Trophoblast cell (in vitro differentiated cells and primary cell): ENCODE data around the gene DDX55.
A peak's percentile ranks its signal among the peaks of the same experiment; 100 is the strongest.

Experiments
- DNase-seq, 2 donors: peaks; one replicate each; pipeline ENCODE4 v3.0.0-alpha.2; 2016
- H2AFZ ChIP-seq: 2 replicates; pipeline ENCODE4 v1.6.1; 2013; ENCODE audit warnings: low read length, moderate library complexity, mild to moderate bottlenecking; ENCODE audit not compliant: insufficient read depth, poor library complexity
- H2AK5ac ChIP-seq: 2 replicates; pipeline ENCODE4 v1.6.1; 2013; ENCODE audit warnings: mild to moderate bottlenecking, low read length
- H2BK120ac ChIP-seq: 2 replicates; pipeline ENCODE4 v1.6.1; 2013; ENCODE audit warnings: low read length, mild to moderate bottlenecking, moderate library complexity; ENCODE audit not compliant: insufficient read depth, poor library complexity
- H2BK12ac ChIP-seq: 2 replicates; pipeline ENCODE4 v1.6.1; 2013; ENCODE audit warnings: mild to moderate bottlenecking, low read length, moderate library complexity
- H2BK5ac ChIP-seq: 2 replicates; pipeline ENCODE4 v1.6.1; 2013; ENCODE audit warnings: low read length, low read depth, moderate library complexity, mild to moderate bottlenecking; ENCODE audit not compliant: poor library complexity
- H3K14ac ChIP-seq: 2 replicates; pipeline ENCODE4 v1.6.1; 2013; ENCODE audit warnings: mild to moderate bottlenecking, low read length
- H3K18ac ChIP-seq: 2 replicates; pipeline ENCODE4 v1.6.1; 2013; ENCODE audit warnings: mild to moderate bottlenecking, low read length
- H3K23ac ChIP-seq: 2 replicates; pipeline ENCODE4 v1.6.1; 2013; ENCODE audit warnings: low read length
- H3K27ac ChIP-seq: 2 replicates; pipeline ENCODE4 v1.5.1; 2013; ENCODE audit warnings: low read depth, mild to moderate bottlenecking, inconsistent platforms, low read length, moderate library complexity
- H3K27me3 ChIP-seq: 2 replicates; pipeline ENCODE4 v1.6.1; 2013; ENCODE audit warnings: inconsistent platforms, mild to moderate bottlenecking, low read length, moderate library complexity; ENCODE audit not compliant: insufficient read depth
- H3K36me3 ChIP-seq, 2 experiments: 1 replicate in 1 of 2; 2 replicates in 1 of 2; pipeline ENCODE4 v1.6.1; 2013; ENCODE audit warnings: low read length in 2 of 2, mild to moderate bottlenecking in 2 of 2, moderate library complexity in 1 of 2; ENCODE audit not compliant: insufficient read depth in 2 of 2, control insufficient read depth in 1 of 2
- H3K4ac ChIP-seq: 2 replicates; pipeline ENCODE4 v1.6.1; 2013; ENCODE audit warnings: low read depth, mild to moderate bottlenecking, low read length, moderate library complexity
- H3K4me1 ChIP-seq, 2 experiments: 1 replicate in 1 of 2; 2 replicates in 1 of 2; pipeline ENCODE4 v1.6.1; 2013; ENCODE audit warnings: low read length in 2 of 2, mild to moderate bottlenecking in 2 of 2, moderate library complexity in 1 of 2; ENCODE audit not compliant: insufficient read depth in 2 of 2, control insufficient read depth in 1 of 2
- H3K4me2 ChIP-seq: 2 replicates; pipeline ENCODE4 v1.6.1; 2013; ENCODE audit warnings: inconsistent platforms, mild to moderate bottlenecking, low read length, moderate library complexity
- H3K4me3 ChIP-seq: 2 replicates; pipeline ENCODE4 v1.5.1; 2013; ENCODE audit warnings: mild to moderate bottlenecking, low read depth, low read length, inconsistent platforms
- H3K79me1 ChIP-seq: one replicate; pipeline ENCODE4 v1.6.1; 2013; ENCODE audit warnings: low read length
- H3K79me2 ChIP-seq: 2 replicates; pipeline ENCODE4 v1.6.1; 2013; ENCODE audit warnings: low read length, mild to moderate bottlenecking; ENCODE audit not compliant: control insufficient read depth, insufficient read depth, poor library complexity
- H3K9ac ChIP-seq: 2 replicates; pipeline ENCODE4 v1.6.1; 2013; ENCODE audit warnings: mild to moderate bottlenecking, low read length
- H3K9me3 ChIP-seq: 2 replicates; pipeline ENCODE4 v1.6.1; 2013; ENCODE audit warnings: low read depth, mild to moderate bottlenecking, control low read depth, inconsistent platforms, low read length; ENCODE audit not compliant: insufficient read depth
- H4K12ac ChIP-seq: 2 replicates; pipeline ENCODE4 v1.6.1; 2013; ENCODE audit warnings: low read depth, mild to moderate bottlenecking, low read length, moderate library complexity
- H4K8ac ChIP-seq: 2 replicates; pipeline ENCODE4 v1.6.1; 2013; ENCODE audit warnings: low read depth, mild to moderate bottlenecking, low read length, moderate library complexity
- H4K91ac ChIP-seq: one replicate; pipeline ENCODE4 v1.6.1; 2013; ENCODE audit warnings: low read depth, mild to moderate bottlenecking, low read length, moderate library complexity
- WGBS: extraction: QIAGEN DNeasy Blood & Tissue Kit; methylation state at CpG from one replicate; pipeline ENCODE4 v1.1.7; 2013; ENCODE audit warnings: missing lambda C conversion rate; ENCODE audit not compliant: insufficient read length, insufficient coverage; ENCODE audit errors: extremely low coverage; 5-methylcytosine and 5-hydroxymethylcytosine counted together

Gene DDX55

GRCh38 chr12:123633379-123634141 is 31.7 kb downstream of the DDX55 start, which contains the start of the genes EIF2B1 and GTF2H3:
Gene EIF2B1 (minus strand): TSS chr12:123633686. CDS start chr12:123633557, 129 bp downstream.
Gene GTF2H3 (plus strand): TSS chr12:123633829. CDS start chr12:123633860, 31 bp downstream.
- H2BK5ac ChIP-seq: peak within 1 kb of the TSS; percentile 45
- peak within 1 kb of the TSS; percentile 69 for H3K18ac ChIP-seq
- peaks cover 7% of the 10 kb centered on the region for H3K79me1 ChIP-seq
- WGBS: no CpG with 5 or more reads among the region's 52 CpGs
- H3K9me3 ChIP-seq: no peaks in the 10 kb centered on the region
- H2BK12ac ChIP-seq: peak within 1 kb of the TSS; percentile 54
- peak within 1 kb of the TSS; percentile 73 for H4K91ac ChIP-seq
- H3K9ac ChIP-seq: peak within 1 kb of the TSS; percentile 96
- peaks cover 12 to 22% of the 10 kb centered on the region in 2 experiments for H3K36me3 ChIP-seq
- H3K4me2 ChIP-seq: peak within 1 kb of the TSS; percentile 90
- H4K8ac ChIP-seq: peak within 1 kb of the TSS; percentile 97
- peak within 1 kb of the TSS; percentile 19 for H2BK120ac ChIP-seq
- peak within 1 kb of the TSS; percentile 98 for H3K4ac ChIP-seq
- peak within 1 kb of the TSS; percentile 72 for H2AK5ac ChIP-seq
- peak within 1 kb of the TSS; percentile 94 for H3K4me3 ChIP-seq
- H4K12ac ChIP-seq: peak within 1 kb of the TSS; percentile 92
- no peak within 1 kb of the TSS for H3K27ac ChIP-seq
- peak; percentile 91 to 94 for DNase-seq
- H3K27me3 ChIP-seq: no peaks in the 10 kb centered on the region
- peaks cover 0 to 4% of the 10 kb centered on the region in 2 experiments for H3K4me1 ChIP-seq
- peak within 1 kb of the TSS; percentile 84 for H3K14ac ChIP-seq
- no peak within 1 kb of the TSS for H3K23ac ChIP-seq
- peaks cover 9% of the 10 kb centered on the region for H3K79me2 ChIP-seq
- peak within 1 kb of the TSS; percentile 76 for H2AFZ ChIP-seq

GRCh38 chr12:123634142-123634561 is 32.3 kb downstream of the DDX55 start:
- H2BK12ac ChIP-seq: peak overlapping the region; percentile 54
- peaks cover 0 to 4% of the 10 kb centered on the region in 2 experiments for H3K4me1 ChIP-seq
- peak overlapping the region; percentile 84 for H3K14ac ChIP-seq
- H4K12ac ChIP-seq: peak overlapping the region; percentile 92
- H3K27me3 ChIP-seq: no peaks in the 10 kb centered on the region
- peak overlapping the region; percentile 97 for H4K8ac ChIP-seq
- H3K4me2 ChIP-seq: peak overlapping the region; percentile 90
- peaks cover 9% of the 10 kb centered on the region for H3K79me2 ChIP-seq
- no peaks in the 10 kb centered on the region for H3K9me3 ChIP-seq
- H3K4ac ChIP-seq: peak overlapping the region; percentile 98
- peaks cover 7% of the 10 kb centered on the region for H3K79me1 ChIP-seq
- H2BK5ac ChIP-seq: no peak overlapping the region
- H2BK120ac ChIP-seq: no peak overlapping the region
- H3K23ac ChIP-seq: no peak overlapping the region
- H3K4me3 ChIP-seq: peak overlapping the region; percentile 94
- peak overlapping the region; percentile 33 for H3K18ac ChIP-seq
- no peak overlapping the region for H3K27ac ChIP-seq
- WGBS: no CpG with 5 or more reads among the region's 19 CpGs
- H2AFZ ChIP-seq: no peak overlapping the region
- peak overlapping the region; percentile 96 for H3K9ac ChIP-seq
- H2AK5ac ChIP-seq: peak overlapping the region; percentile 72
- peak overlapping the region; percentile 73 for H4K91ac ChIP-seq
- H3K36me3 ChIP-seq: peaks cover 9 to 17% of the 10 kb centered on the region in 2 experiments
- DNase-seq: no peak

DNA sequence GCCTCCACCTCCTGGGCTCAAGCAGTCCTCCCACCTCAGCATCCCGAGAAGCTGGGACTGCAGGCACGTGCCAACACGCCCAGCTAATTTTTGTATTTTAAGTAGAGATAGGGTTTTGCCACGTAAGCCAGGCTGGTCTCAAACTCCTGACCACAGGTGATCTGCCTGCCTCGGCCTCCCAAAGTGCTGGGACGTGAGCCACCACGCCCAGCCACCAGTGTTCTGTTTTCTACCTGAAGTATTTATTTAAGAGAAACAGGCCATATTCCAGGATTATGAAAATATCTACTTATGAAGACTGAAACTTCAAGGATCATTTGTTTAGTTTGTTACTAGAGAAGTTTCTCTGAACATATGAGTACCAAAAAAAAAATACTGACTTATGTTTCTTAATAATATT is 42.0 kb downstream of the DDX55 start:
- Histone ChIP-seq H3K14ac (no peak overlapping the region), H3K4me3 (no peak overlapping the region), H3K4ac (no peak overlapping the region), H3K9ac (no peak overlapping the region), H3K79me1 (no peaks in the 10 kb centered on the region), H3K36me3 (peaks cover 27 to 35% of the 10 kb centered on the region in 2 experiments), H3K9me3 (no peaks in the 10 kb centered on the region), H2AK5ac (no peak overlapping the region), H3K27me3 (no peaks in the 10 kb centered on the region), H3K18ac (peak overlapping the region; percentile 30), H4K8ac (no peak overlapping the region), H3K4me2 (no peak overlapping the region), H3K27ac (no peak overlapping the region), H3K79me2 (no peaks in the 10 kb centered on the region), H4K12ac (no peak overlapping the region), H4K91ac (no peak overlapping the region), H2BK5ac (no peak overlapping the region), H3K23ac (no peak overlapping the region), H3K4me1 (peaks cover 1 to 4% of the 10 kb centered on the region in 2 experiments), H2AFZ (no peak overlapping the region), H2BK12ac (no peak overlapping the region), H2BK120ac (no peak overlapping the region)
- no CpG with 5 or more reads among the region's 7 CpGs for WGBS
- DNase-seq: no peak

DNA sequence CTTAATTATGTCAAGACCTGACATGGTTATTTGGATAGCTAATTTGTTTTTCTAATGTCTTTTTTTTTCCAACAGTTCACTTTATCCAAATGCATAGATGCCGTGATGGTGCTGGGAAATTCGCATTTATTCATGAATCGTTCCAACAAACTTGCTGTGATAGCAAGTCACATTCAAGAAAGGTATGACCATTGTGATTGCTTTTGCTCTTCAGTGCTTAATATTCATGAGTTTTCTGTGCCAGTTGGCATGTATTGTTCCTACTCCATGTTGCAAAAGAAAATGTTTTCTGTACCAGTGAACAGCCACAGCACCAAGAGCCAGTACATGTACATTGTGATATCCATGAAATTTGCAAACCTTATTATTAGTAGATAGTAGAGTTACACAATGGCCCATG is 43.5 kb downstream of the DDX55 start:
- Histone ChIP-seq H3K4me3 (no peak overlapping the region), H3K9me3 (no peaks in the 10 kb centered on the region), H3K4me2 (no peak overlapping the region), H3K27ac (no peak overlapping the region), H3K79me1 (no peaks in the 10 kb centered on the region), H2BK120ac (no peak overlapping the region), H4K8ac (no peak overlapping the region), H3K4me1 (peaks cover 0 to 1% of the 10 kb centered on the region in 2 experiments), H3K27me3 (no peaks in the 10 kb centered on the region), H4K12ac (no peak overlapping the region), H3K23ac (no peak overlapping the region), H3K14ac (no peak overlapping the region), H3K4ac (no peak overlapping the region), H3K36me3 (peaks cover 28 to 39% of the 10 kb centered on the region in 2 experiments), H2BK12ac (no peak overlapping the region), H2BK5ac (no peak overlapping the region), H2AFZ (no peak overlapping the region), H3K9ac (no peak overlapping the region), H3K18ac (no peak overlapping the region), H3K79me2 (no peaks in the 10 kb centered on the region), H4K91ac (no peak overlapping the region), H2AK5ac (no peak overlapping the region)
- no CpG with 5 or more reads among the region's 3 CpGs for WGBS
- DNase-seq: no peak
